NCI-H2171 treated with DMSO at 0.1 percent for 48 hours (cell line): ENCODE measurements around the gene ZNF512B.
A peak's percentile ranks its signal among the peaks of the same experiment; 100 is the strongest.

Source experiments
- DNase-seq: peaks from one replicate; lab custom pipeline; 2025; lab: John Stamatoyannopoulos, UW

Gene ZNF512B

GRCh38 chr20:63950701-63951397 lies 18.9 kb downstream of the ZNF512B start:
- no peak for DNase-seq

GRCh38 chr20:63947638-63948456 lies 21.9 kb downstream of the ZNF512B start:
- peak; percentile 53 for DNase-seq

- no peak for DNase-seq
These were observed 22.6 kb downstream of the ZNF512B start for GRCh38 chr20:63946986-63947637.

GRCh38 chr20:63945921-63946920 lies 23.5 kb downstream of the ZNF512B start:
- no peak for DNase-seq

GRCh38 chr20:63945031-63945658 lies 24.6 kb downstream of the ZNF512B start:
- DNase-seq, result no peak

- no peak for DNase-seq
These were observed 25.4 kb downstream of the ZNF512B start for GRCh38 chr20:63944078-63944941.

GRCh38 chr20:63943808-63944077 lies 26.0 kb downstream of the ZNF512B start:
- DNase-seq, result no peak

- peak; percentile 97 for DNase-seq
These were observed 26.5 kb downstream of the ZNF512B start for GRCh38 chr20:63942969-63943807.

GRCh38 chr20:63942250-63942951 lies 27.3 kb downstream of the ZNF512B start:
- DNase-seq, result peak; percentile 65

GRCh38 chr20:63941282-63942081 lies 28.2 kb downstream of the ZNF512B start:
- peak; percentile 44 for DNase-seq

GRCh38 chr20:63940472-63941266 lies 29.1 kb downstream of the ZNF512B start:
- no peak for DNase-seq

GRCh38 chr20:63940071-63940471 lies 29.7 kb downstream of the ZNF512B start:
- DNase-seq, result no peak

GRCh38 chr20:63939061-63939935 lies 30.4 kb downstream of the ZNF512B start:
- no peak for DNase-seq

GRCh38 chr20:63937596-63937995 lies 32.1 kb downstream of the ZNF512B start:
- DNase-seq, result no peak

- no peak for DNase-seq
These were observed 34.3 kb downstream of the ZNF512B start for GRCh38 chr20:63935447-63935846.
